Parathyroid adenoma (tissue), 2 donors: ENCODE measurements around the gene NTN5.

Experiments used
- H2AFZ ChIP-seq: fragments of 300-600 bp; sonication (generic); one replicate; pipeline ENCODE4 v1.7.0; 2017; ENCODE audit warnings: antibody characterized with exemption, mild to moderate bottlenecking
- H3K27ac ChIP-seq: fragments of 300-600 bp; sonication (generic); one replicate; pipeline ENCODE4 v1.7.0; 2017
- H3K27me3 ChIP-seq: fragments of 300-600 bp; sonication (generic); one replicate; pipeline ENCODE4 v1.7.0; 2017; ENCODE audit warnings: low read length; ENCODE audit not compliant: control insufficient read depth, insufficient read depth
- H3K36me3 ChIP-seq: fragments of 300-600 bp; sonication (generic); one replicate; pipeline ENCODE4 v1.7.0; 2017; ENCODE audit warnings: low read length; ENCODE audit not compliant: control insufficient read depth, insufficient read depth
- H3K4me1 ChIP-seq: fragments of 300-600 bp; sonication (generic); one replicate; pipeline ENCODE4 v1.7.0; 2017; ENCODE audit warnings: control low read depth
- H3K4me2 ChIP-seq: fragments of 300-600 bp; sonication (generic); one replicate; pipeline ENCODE4 v1.7.0; 2017; ENCODE audit warnings: low read length
- H3K4me3 ChIP-seq: fragments of 300-600 bp; sonication (generic); one replicate; pipeline ENCODE4 v1.7.0; 2017; ENCODE audit warnings: low read depth, low read length
- H3K79me2 ChIP-seq: fragments of 300-600 bp; sonication (generic); one replicate; pipeline ENCODE4 v1.7.0; 2017; ENCODE audit warnings: control low read depth
- H3K9ac ChIP-seq: fragments of 300-600 bp; sonication (generic); one replicate; pipeline ENCODE4 v1.7.0; 2017; ENCODE audit warnings: mild to moderate bottlenecking
- H3K9me3 ChIP-seq: fragments of 300-600 bp; sonication (generic); one replicate; pipeline ENCODE4 v1.7.0; 2017; ENCODE audit warnings: low read length; ENCODE audit not compliant: control insufficient read depth
- TF ChIP-seq, protein P1 (sequence below): fragments of 300-600 bp; sonication (generic); IDR thresholded peaks from one replicate; pipeline ENCODE4 v1.7.0; 2017; ENCODE audit warnings: antibody characterized with exemption, mild to moderate bottlenecking
- donor health status: primary hyperparathyroidism.

NTN5 gene

GRCh38 chr19:48611872-48612271 lies 60.9 kb downstream of the NTN5 start:
- Histone ChIP-seq H3K9me3 (no peaks in the 10 kb centered on the region), H3K27me3 (no peaks in the 10 kb centered on the region), H2AFZ (no peak overlapping the region), H3K27ac (no peak overlapping the region), H3K4me2 (no peak overlapping the region), H3K4me1 (peaks cover 4% of the 10 kb centered on the region), H3K9ac (no peak overlapping the region), H3K79me2 (no peaks in the 10 kb centered on the region), H3K4me3 (no peak overlapping the region), H3K36me3 (no peaks in the 10 kb centered on the region)
- TF ChIP-seq, protein P1, sequence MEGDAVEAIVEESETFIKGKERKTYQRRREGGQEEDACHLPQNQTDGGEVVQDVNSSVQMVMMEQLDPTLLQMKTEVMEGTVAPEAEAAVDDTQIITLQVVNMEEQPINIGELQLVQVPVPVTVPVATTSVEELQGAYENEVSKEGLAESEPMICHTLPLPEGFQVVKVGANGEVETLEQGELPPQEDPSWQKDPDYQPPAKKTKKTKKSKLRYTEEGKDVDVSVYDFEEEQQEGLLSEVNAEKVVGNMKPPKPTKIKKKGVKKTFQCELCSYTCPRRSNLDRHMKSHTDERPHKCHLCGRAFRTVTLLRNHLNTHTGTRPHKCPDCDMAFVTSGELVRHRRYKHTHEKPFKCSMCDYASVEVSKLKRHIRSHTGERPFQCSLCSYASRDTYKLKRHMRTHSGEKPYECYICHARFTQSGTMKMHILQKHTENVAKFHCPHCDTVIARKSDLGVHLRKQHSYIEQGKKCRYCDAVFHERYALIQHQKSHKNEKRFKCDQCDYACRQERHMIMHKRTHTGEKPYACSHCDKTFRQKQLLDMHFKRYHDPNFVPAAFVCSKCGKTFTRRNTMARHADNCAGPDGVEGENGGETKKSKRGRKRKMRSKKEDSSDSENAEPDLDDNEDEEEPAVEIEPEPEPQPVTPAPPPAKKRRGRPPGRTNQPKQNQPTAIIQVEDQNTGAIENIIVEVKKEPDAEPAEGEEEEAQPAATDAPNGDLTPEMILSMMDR: no peak
